MV-4-11 (cell line): ENCODE measurements around the gene ZFAND3.

Source experiments
- DNase-seq: peaks from one replicate; lab custom pipeline; 2025; lab: John Stamatoyannopoulos, UW

The ZFAND3 gene

DNA sequence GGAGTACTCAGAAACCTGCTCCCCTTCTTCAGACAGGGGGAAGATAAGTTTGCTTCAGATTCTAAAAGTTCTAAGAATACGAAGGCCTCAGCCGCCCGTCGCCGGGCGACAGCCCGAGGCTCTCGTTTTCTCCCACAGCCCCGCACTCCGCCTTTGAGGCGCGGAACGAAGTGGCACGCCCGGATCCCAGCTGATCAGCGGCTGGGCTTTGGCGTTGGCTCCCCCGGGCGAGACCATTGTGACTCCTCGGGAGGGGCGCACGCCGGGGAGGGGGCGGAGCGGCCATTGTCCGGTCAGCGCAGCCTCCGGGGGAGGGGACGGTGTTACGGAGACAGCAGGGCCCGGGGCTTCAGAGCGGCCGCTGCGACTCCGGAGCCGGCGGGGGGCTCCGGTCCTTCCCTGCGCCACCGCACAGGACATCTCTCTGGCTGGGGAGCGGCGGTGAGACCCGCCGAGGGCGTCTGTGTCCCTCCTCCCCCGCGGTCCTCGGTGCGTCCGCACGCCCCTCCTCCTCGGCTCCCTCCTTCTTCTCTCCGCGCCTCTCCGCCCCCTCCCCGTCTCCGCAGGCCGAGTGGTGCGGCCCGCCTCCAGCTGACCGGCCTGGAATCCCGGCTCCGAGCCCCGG, at the start of gene ZFAND3:
ZFAND3 (plus strand) TSS at position 551 of the 625 bp plus-strand sequence. CDS start 219 bp downstream, outside the sequence.
- DNase-seq, result peak; percentile 91

DNA sequence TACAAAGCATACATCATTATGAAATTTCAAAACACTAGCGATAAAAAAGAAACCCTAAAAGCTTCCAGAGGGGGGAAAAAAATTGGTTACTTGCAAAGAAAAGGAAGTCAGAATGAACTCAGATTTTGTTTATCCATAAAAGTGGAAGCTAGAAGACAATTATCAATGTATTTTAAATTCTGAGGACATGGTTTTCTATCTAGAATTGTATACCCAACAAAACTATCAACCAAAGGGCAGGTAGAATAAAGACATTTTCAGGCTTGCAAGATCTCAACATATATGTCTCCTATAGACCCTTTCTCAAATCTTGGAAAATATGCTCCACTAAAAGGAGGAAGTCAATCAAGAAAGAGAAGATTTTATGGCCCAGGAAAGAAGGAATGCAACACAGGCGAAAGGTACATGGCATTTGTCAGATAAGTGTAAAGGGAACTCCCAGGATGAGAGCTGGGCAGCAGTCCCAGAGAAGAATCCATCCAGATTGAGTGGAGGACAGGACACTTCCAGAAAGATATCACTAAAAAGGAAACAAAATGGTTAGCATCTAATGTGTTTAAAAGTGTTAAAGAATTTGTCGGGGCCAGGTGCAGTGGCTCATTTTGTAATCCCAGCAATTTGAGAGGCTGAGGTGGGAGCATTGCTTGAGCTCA, 45.4 kb upstream of the ZFAND3 start:
- no peak for DNase-seq

GRCh38 chr6:37776566-37776965, 43.0 kb upstream of the ZFAND3 start:
- DNase-seq, result no peak

GRCh38 chr6:37777272-37777834, 42.2 kb upstream of the ZFAND3 start:
- DNase-seq, result no peak

- DNase-seq, result no peak
These were observed 40.3 kb upstream of the ZFAND3 start for GRCh38 chr6:37779111-37779800.

GRCh38 chr6:37779902-37780628, 39.5 kb upstream of the ZFAND3 start:
- no peak for DNase-seq

DNA sequence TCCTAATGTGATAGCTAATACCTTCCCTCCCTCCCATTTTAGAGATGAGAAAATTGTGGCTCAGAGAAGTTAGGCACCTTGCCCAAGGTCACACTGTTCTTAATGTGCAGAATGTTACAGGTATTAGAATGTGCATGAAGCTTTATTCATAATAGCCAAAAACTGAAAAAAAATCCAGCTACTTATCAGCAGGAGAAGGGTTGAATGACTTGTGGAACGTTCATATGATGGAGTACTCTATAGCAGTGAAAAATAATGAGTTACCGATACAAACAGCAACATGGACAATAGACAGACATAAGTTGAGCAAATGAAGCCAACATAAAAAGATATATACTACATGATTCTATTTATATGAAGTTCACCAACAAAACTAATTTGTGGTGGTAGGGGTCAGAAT, 37.7 kb upstream of the ZFAND3 start:
- no peak for DNase-seq

DNA sequence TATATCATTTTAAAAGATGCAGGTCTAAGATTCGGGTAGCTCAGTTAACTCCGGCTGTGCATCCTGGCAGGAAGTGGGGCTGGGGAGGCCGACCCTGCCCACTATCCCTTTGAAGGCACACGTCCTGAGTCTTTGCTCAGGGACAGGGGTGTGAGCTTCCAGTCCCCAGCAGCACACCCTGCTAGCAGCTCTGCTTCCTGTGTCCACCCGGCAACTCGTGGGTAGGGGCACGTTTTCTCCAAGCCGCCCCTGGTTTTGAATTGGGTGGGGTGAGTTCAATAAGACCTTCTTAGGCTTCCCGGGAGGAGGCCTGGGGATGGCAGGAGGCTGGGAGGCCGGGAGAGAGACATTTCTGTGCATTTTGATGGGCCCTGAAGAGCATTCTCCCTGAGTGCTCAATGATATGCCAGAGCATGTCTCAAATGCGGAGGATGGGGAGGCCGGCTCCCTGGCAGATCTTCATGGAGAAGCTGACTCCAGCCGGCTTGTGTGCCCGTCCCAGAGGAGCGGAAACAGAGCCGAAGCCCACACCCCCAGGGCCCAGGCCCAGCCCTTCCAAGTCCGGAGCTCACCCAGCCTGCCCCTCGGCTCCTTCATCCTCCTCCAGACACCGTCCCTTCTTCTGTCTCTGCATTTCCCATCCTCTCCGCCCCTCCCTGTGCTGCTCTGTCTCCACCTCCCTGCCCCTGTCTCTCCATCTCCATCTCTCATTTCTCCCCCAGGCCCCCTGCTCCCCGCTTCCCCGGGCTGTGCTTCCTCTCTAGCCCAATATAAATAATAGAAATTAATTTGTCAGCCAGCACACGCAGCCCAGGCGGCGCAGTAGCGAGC, 36.3 kb upstream of the ZFAND3 start:
- DNase-seq, result no peak

DNA sequence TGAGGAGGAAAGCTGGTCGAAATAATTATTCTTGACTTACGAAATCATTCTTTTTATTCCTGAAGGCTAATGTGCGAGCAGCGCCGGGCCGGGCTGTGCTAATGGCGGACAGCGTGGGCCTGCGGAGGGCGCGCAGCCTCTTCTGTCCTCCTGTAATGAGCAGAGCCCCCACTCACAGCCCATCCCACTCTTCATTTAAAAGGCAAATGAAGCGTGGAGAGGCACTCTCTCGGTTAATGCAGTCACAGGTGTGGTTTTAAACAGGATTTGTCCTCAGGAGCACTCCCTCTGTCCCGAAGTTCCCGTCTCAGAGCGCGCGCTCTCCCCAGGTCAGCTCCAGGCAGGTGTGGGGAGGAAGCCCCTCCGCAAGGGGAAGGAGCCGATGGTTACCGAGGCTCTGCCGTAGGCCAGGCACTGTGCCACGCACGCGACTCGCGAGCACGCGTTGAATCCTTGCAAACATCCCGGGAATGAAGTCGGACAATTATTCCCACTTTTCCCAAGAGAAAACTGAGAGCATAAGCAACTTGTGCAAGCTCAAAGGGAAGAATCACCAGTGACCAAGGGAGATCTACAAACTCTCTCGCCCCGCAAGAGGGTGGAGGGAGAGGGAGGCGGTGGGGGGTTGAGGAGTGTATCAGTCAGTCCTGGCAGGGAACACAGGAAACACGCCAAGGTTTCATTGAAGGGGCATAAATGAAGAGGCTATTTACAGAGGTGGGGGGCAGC, 35.5 kb upstream of the ZFAND3 start:
- no peak for DNase-seq

- no peak for DNase-seq
These were observed 35.0 kb upstream of the ZFAND3 start for GRCh38 chr6:37784585-37784967.

- no peak for DNase-seq
These were observed 34.4 kb upstream of the ZFAND3 start for GRCh38 chr6:37785002-37785662.

- no peak for DNase-seq
These were observed 33.8 kb upstream of the ZFAND3 start for GRCh38 chr6:37785663-37786270.

GRCh38 chr6:37787216-37787615, 32.3 kb upstream of the ZFAND3 start:
- no peak for DNase-seq

DNA sequence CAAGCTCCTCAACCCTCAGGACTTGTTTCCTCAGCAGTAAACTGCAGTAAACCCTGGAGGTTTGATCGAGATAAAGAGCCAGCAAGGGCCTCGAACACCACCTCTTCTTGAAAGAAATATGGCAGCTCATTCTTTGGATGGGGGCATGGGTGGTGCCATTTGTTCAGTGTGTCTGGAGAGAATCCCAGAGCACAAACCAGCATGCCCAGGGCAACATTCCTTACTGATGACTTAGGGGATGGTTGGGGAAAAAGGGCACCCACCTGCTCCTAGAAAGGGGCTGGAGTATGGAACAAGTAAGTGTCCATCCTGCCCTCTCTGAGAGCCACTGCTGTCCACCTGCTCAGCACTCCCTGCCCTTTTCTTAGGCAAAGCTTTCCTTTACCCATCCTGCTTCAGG, 31.3 kb upstream of the ZFAND3 start:
- DNase-seq, result no peak

DNA sequence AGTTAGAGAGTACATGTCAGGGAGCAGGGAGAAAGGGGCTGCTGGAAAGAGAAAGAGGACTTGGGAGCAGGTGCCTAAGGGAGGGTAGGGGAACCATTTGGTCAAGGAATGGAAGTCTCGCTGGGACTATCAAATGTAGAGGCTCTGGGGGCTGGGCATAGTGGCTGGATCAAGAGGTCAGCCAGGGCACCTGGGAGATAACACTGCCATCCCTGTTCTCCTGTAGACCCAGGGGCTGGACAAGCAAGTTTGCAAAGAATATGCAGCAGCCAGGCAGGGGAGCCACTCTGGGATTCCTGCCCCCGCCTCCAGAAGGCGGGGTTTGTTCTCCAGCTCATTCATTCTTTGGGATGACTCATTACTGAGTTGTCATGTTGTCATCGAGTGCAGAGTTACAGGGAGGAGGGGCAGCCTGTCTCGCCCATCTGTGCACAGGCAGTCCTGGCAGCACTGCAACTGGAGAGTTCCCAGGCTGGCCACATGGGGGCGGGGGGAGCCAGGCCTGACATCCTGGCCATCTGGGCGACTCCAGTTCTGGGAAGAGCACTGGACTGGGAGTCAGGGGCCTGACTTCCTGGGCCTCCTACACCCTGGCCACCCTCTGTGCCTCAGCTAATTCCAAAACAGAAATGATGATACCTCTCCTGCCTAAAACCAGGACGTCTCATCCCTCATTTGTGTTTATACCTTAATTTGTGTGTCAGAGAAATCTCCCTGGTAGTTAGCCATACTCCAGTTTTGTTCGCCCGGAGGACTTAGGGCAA, 28.2 kb upstream of the ZFAND3 start:
- DNase-seq, result peak; percentile 95

GRCh38 chr6:37792457-37793033, 27.0 kb upstream of the ZFAND3 start:
- DNase-seq, result peak; percentile 62

- DNase-seq, result peak; percentile 16
These were observed 26.5 kb upstream of the ZFAND3 start for GRCh38 chr6:37793067-37793466.

- DNase-seq, result no peak
These were observed 24.7 kb upstream of the ZFAND3 start for GRCh38 chr6:37794825-37795224.
